ENCODE results near the gene PTBP3. TPM values are rescaled to one million over a fixed set of nuclear protein-coding genes. Genes with fewer than 3 reads are reported as not detected.

PTBP3 gene
- total RNA-seq, 2 donors from 2014 or later = 83.3 to 94.8 TPM

DNA sequence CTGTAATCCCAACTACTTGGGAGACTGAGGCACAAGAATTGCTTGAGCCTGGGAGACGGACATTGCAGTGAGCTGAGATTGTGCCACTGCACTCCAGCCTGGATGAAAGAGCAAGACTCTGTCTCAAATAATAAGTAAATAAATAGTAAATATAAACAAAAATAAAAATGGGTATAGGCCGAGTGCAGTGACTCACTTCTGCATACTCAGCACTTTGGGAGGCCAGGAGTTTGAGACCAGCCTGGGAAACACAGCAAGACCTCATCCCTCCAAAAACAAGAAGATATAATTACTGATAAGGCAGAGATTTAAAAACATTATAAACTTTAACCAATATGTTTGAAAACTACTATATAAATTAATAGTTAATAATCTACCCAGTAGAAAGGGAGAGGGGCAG is 120.5 kb downstream of the PTBP3 start:
- Histone ChIP-seq H3K27ac (ENCODE audit: low read depth, low read length) (no peak overlapping the region), H3K4me3 (ENCODE audit: low read length) (no peak overlapping the region), H3K36me3 (ENCODE audit: control insufficient read depth, insufficient read depth, low read length) (peaks cover 40% of the 10 kb centered on the region), H3K9me3 (ENCODE audit: control insufficient read depth, low read length) (peaks cover 9% of the 10 kb centered on the region), H3K9ac (ENCODE audit: extremely low read depth, low read length, poor library complexity, severe bottlenecking) (no peak overlapping the region), H3K4me1 (ENCODE audit: control insufficient read depth, insufficient read depth, low read length) (no peaks in the 10 kb centered on the region), H3K27me3 (ENCODE audit: control insufficient read depth, insufficient read depth, low read length, poor library complexity, severe bottlenecking) (no peaks in the 10 kb centered on the region)
- H3K27ac Mint-ChIP-seq = no peak overlapping the region
- H3K9me3 Mint-ChIP-seq = peaks cover 9% of the 10 kb centered on the region
- H3K4me3 Mint-ChIP-seq = no peak overlapping the region
- H3K36me3 Mint-ChIP-seq (ENCODE audit: low read depth) = peaks cover 53% of the 10 kb centered on the region
- no peak for DNase-seq
- no peaks in the 10 kb centered on the region for H3K4me1 Mint-ChIP-seq
- H3K27me3 Mint-ChIP-seq (ENCODE audit: insufficient read depth) = no peaks in the 10 kb centered on the region
- TF ChIP-seq, protein P1, sequence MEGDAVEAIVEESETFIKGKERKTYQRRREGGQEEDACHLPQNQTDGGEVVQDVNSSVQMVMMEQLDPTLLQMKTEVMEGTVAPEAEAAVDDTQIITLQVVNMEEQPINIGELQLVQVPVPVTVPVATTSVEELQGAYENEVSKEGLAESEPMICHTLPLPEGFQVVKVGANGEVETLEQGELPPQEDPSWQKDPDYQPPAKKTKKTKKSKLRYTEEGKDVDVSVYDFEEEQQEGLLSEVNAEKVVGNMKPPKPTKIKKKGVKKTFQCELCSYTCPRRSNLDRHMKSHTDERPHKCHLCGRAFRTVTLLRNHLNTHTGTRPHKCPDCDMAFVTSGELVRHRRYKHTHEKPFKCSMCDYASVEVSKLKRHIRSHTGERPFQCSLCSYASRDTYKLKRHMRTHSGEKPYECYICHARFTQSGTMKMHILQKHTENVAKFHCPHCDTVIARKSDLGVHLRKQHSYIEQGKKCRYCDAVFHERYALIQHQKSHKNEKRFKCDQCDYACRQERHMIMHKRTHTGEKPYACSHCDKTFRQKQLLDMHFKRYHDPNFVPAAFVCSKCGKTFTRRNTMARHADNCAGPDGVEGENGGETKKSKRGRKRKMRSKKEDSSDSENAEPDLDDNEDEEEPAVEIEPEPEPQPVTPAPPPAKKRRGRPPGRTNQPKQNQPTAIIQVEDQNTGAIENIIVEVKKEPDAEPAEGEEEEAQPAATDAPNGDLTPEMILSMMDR (conservative IDR thresholded peaks at IDR 0.05) = no peak
- WGBS, 2 experiments (ENCODE audit: insufficient coverage in 1 of 2, insufficient read length in 1 of 2) = 84% methylated on average over 2 of the region's 2 CpGs; no CpG with 5 or more reads in 1 of the 2 experiments

DNA sequence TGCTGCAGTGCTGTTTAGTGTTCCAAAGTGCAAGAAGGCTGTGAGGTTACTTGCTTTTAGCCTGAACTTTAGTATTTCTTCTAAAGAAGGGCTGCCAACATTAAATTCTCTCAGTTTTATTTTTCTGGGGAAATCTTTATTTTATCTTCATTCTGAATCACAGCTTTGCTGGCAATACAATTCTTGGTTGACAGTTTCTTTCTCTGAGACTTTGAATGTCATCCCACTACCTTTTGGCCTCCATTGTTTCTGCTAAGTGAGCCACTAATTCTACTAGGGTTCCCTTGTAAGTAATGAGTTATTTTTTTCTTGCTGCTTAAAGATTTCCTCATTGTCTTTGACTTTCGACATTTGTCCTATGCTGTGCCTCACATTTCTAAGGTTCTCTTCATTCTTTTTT is 126.0 kb downstream of the PTBP3 start:
- TF ChIP-seq, protein P1 (conservative IDR thresholded peaks at IDR 0.05) = no peak
- Histone ChIP-seq H3K9me3 (ENCODE audit: control insufficient read depth, low read length) (peaks cover 19% of the 10 kb centered on the region), H3K4me3 (ENCODE audit: low read length) (no peak overlapping the region), H3K36me3 (ENCODE audit: control insufficient read depth, insufficient read depth, low read length) (peaks cover 37% of the 10 kb centered on the region), H3K9ac (ENCODE audit: extremely low read depth, low read length, poor library complexity, severe bottlenecking) (no peak overlapping the region), H3K27me3 (ENCODE audit: control insufficient read depth, insufficient read depth, low read length, poor library complexity, severe bottlenecking) (no peaks in the 10 kb centered on the region), H3K4me1 (ENCODE audit: control insufficient read depth, insufficient read depth, low read length) (no peaks in the 10 kb centered on the region), H3K27ac (ENCODE audit: low read depth, low read length) (no peak overlapping the region)
- Mint-ChIP-seq H3K9me3 (peaks cover 20% of the 10 kb centered on the region), H3K27me3 (ENCODE audit: insufficient read depth) (no peaks in the 10 kb centered on the region), H3K4me1 (no peaks in the 10 kb centered on the region), H3K36me3 (ENCODE audit: low read depth) (peaks cover 65% of the 10 kb centered on the region), H3K27ac (no peak overlapping the region), H3K4me3 (no peak overlapping the region)
- no peak for DNase-seq
- 96% methylated on average over 1 of the region's 1 CpG; no CpG with 5 or more reads in 1 of the 2 experiments for WGBS, 2 experiments (ENCODE audit: insufficient coverage in 1 of 2, insufficient read length in 1 of 2)

DNA sequence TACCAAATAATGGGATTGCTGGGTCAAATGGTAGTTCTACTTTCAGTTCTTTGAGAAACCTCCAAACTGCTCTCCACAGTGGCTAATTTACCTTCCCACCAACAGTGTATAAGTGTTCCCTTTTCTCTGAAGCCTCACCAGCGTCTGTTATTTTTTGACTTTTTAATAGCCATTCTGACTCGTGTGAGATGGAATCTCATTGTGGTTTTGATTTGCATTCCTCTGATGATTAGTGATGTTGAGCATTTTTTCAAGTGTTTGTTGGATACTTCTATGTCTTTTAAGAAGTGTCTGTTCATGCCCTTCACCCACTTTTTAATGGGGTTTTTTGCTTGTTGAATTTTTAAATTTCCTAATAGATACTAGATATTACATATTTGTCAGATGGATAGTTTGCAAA is 129.9 kb downstream of the PTBP3 start:
- H3K4me1 Mint-ChIP-seq = no peaks in the 10 kb centered on the region
- no peak overlapping the region for H3K9ac ChIP-seq (ENCODE audit: extremely low read depth, low read length, poor library complexity, severe bottlenecking)
- no peak overlapping the region for H3K27ac Mint-ChIP-seq
- peaks cover 16% of the 10 kb centered on the region for H3K9me3 ChIP-seq (ENCODE audit: control insufficient read depth, low read length)
- H3K27me3 Mint-ChIP-seq (ENCODE audit: insufficient read depth) = no peaks in the 10 kb centered on the region
- H3K4me3 ChIP-seq (ENCODE audit: low read length) = no peak overlapping the region
- peaks cover 16% of the 10 kb centered on the region for H3K9me3 Mint-ChIP-seq
- TF ChIP-seq, protein P1 (conservative IDR thresholded peaks at IDR 0.05) = no peak
- peaks cover 36% of the 10 kb centered on the region for H3K36me3 Mint-ChIP-seq (ENCODE audit: low read depth)
- no peaks in the 10 kb centered on the region for H3K4me1 ChIP-seq (ENCODE audit: control insufficient read depth, insufficient read depth, low read length)
- DNase-seq = no peak
- peaks cover 20% of the 10 kb centered on the region for H3K36me3 ChIP-seq (ENCODE audit: control insufficient read depth, insufficient read depth, low read length)
- H3K27ac ChIP-seq (ENCODE audit: low read depth, low read length) = no peak overlapping the region
- 85% methylated on average over 2 of the region's 2 CpGs; no CpG with 5 or more reads in 1 of the 2 experiments for WGBS, 2 experiments (ENCODE audit: insufficient coverage in 1 of 2, insufficient read length in 1 of 2)
- no peaks in the 10 kb centered on the region for H3K27me3 ChIP-seq (ENCODE audit: control insufficient read depth, insufficient read depth, low read length, poor library complexity, severe bottlenecking)
- no peak overlapping the region for H3K4me3 Mint-ChIP-seq
